NCI-H2196 (cell line): Measurements from ENCODE around the gene INPP5D.
"Not testable (repeated sequence)": the region's sequence is repeated elsewhere in the genome, so short reads cannot be mapped to it uniquely, and the experiment has no call there.

Experiments used
- DNase-seq: peaks from one replicate; lab custom pipeline; 2025; ENCODE audit not compliant: unreplicated experiment; lab: John Stamatoyannopoulos, UW

The INPP5D gene

DNA sequence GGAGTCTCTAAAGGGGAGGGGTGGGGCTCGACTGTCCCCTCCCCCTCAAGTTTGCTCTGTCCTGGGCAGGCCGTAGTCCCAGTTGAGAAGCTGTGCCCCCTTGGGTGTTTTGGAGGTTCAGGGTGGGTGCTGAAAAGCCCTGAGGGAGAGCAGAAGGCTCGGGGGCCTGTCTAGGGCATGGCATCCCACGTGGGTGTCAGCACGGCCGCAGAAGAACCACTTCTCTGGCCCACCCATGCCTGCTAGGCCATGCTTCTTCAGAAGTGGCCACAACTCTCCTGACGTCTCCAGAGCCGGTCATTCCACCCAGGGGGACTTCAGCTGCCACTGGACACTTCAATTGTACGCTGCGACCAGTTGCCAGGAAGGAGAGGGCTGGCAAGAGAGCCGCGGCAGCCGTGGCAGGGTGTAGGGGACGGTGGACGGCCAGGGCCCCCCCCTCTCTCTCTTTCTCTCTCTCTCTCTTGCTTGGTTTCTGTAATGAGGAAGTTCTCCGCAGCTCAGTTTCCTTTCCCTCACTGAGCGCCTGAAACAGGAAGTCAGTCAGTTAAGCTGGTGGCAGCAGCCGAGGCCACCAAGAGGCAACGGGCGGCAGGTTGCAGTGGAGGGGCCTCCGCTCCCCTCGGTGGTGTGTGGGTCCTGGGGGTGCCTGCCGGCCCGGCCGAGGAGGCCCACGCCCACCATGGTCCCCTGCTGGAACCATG, at the start of gene INPP5D:
Gene INPP5D, plus strand, starts transcription at position 546 of the 704 bp plus-strand sequence. Its CDS starts 137 bp downstream, at position 683.
- no peak for DNase-seq

DNA sequence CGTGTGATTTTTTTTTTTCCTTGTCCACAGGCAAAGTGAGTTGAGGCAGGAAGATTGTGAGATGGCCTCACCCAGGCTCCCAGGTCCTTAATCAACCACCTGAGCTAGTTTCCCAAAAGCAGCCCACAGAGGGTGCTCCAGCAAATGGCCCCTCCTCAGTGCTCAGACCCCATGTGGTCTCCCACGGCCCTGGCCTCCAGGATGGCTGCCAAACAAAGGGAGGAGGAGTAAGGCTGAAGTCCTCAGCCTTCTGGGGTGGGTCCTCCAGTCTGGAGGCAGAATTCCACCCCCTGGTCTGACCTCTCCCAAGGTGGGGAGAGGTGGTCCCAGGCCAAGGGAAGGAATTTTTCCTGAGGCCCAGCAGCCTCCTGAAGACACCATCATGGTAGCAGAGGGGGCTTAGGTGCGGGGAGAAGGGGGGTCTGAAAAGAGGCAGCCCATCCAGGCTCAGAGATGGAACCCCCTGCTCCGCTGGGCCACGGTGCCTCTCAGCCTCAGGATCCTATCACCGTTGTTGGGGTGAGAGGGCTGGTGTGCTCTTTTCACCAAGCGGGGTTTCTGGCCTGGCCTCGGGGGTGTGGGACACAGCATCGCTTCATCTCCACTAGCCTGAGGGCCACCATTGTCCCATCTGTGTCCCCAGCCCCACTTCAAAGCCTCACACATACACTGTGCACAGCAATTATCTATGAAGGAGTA, 49.4 kb upstream of the INPP5D start:
- DNase-seq: no peak

- DNase-seq: no peak
Observed at GRCh38 chr2:233011268-233011650, 48.9 kb upstream of the INPP5D start.

- no peak for DNase-seq
Observed at GRCh38 chr2:233011702-233012131, 48.4 kb upstream of the INPP5D start.

DNA sequence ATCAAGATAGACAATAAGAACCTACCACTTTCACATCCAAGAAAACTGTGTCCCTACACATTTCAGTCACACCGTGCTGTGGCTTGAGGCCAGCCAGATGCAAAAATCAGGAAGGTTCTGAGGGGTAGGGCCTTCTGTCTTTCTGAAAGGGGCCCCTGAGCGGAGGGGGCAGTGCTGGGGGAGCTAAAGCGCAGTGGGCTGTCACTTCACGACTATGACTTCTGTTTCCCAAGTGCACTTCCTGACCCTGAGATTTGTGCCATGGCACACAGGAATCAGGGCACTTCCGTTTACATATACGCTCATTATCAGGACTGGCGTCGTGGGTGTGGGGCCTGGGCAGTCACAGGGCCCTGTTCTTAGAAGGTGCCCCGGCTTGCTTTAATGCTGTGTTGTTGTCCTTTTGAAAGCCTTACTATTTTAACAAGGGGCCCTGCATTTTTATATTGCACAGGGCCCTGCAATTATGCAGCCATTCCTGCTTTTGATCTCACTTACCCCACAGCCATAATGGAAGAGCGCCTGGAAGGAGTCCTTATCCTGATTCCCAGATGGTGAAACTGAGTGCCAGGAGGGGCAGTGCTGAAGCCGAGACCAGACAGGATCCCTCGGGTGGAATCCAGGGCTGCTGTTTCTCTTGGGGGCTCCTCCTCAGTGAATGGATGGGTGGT, 47.7 kb upstream of the INPP5D start:
- DNase-seq: no peak

DNA sequence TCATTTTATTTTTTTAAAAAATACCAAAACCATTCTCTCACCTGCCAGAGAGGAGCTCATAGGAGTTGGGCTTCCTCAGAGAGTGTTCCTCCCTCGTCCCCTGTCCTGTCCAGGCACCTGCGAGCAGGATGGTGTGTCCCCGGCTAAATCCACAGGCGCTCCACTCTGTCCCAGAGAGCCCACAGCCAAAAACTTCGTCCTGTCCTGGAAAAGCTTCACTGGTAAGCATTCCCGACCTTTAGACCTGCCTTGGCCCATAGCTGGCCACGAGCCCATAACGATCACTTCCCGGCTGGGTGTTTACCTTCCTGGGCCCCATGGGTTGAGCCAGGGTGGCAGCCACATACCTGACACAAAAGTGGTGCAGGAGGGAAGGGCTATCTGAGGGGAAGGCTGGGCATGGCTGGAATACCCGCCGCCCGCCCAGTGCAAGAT, 47.1 kb upstream of the INPP5D start, which contains the start of gene NGEF:
Gene NGEF, minus strand, starts transcription at position 230 of the 435 bp plus-strand sequence. CDS start 38,366 bp downstream, outside the sequence.
- no peak for DNase-seq

- DNase-seq: no peak
Observed at GRCh38 chr2:233013650-233014049, 46.5 kb upstream of the INPP5D start.

GRCh38 chr2:233015019-233015645, 45.0 kb upstream of the INPP5D start:
- no peak for DNase-seq

- DNase-seq: no peak
Observed at GRCh38 chr2:233017947-233018346, 42.2 kb upstream of the INPP5D start.

GRCh38 chr2:233019610-233020009, 40.5 kb upstream of the INPP5D start:
- not testable (repeated sequence) for DNase-seq

GRCh38 chr2:233020454-233020853, 39.7 kb upstream of the INPP5D start:
- DNase-seq: no peak

GRCh38 chr2:233021771-233022170, 38.4 kb upstream of the INPP5D start:
- no peak for DNase-seq

- DNase-seq: no peak
Observed at GRCh38 chr2:233022561-233022960, 37.6 kb upstream of the INPP5D start.

- DNase-seq: no peak
Observed at GRCh38 chr2:233023007-233023760, 37.0 kb upstream of the INPP5D start.

- DNase-seq: no peak
Observed at GRCh38 chr2:233023761-233024410, 36.3 kb upstream of the INPP5D start.

DNA sequence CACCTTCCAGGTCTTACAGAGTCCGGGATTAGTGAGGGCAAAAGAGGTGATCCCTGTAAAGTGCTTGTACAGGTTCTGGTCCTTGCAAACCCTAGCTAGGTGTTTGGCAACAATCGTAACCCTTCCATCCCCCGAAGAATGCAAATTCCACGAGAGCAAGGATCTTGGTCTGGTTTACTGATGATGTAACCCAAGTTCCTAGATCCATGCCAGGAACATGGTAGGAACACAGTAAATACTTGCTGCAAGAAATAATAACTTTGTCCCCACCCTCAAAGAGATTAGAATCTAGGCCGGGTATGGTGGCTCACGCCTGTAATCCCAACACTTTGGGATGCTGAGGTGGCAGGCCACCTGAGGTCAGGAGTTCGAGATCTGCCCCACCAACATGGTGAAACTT, 34.4 kb upstream of the INPP5D start:
- DNase-seq: no peak

DNA sequence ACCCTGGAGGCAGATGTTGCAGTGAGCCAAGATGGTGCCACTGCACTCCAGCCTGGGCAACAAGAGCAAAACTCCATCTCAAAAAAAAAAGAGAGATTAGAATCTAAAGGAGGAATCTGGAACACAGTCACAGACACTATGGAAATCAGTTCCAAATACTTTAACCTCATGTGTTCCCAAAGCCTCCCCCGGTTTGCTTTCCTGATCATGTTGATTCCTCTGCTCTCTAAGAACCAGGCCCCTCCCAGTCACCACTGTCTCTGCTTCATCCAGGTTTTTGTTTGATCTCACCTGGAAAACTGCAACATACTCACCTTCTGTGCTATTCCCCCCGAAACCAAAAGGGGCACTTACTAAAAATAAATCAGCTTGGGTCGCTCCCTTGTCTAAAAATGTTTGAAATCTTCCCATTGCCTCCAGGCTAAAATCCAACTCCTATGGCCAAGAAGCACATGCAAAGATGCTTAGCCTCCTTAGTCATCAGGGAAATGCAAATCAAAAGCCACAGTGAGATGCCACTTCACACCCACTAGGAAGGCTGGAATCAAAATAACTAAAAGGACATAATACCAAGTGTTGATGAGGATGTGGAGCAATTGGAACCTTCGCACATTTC, 33.8 kb upstream of the INPP5D start:
- DNase-seq: no peak

GRCh38 chr2:233029321-233029720, 30.8 kb upstream of the INPP5D start:
- no peak for DNase-seq
